DLD1 (cell line): ENCODE measurements around the gene ZHX3.
"Not testable (repeated sequence)": the region's sequence is repeated elsewhere in the genome, so short reads cannot be mapped to it uniquely, and the experiment has no call there.

Experiments used
- in situ Hi-C: cut with HindIII; loops from 2 replicates; pipeline ENCODE4 v1.10.0; 2017; ENCODE audit warnings: low sequenced_read_pairs

Gene ZHX3

GRCh38 chr20:41137614-41138474 lies 179.7 kb downstream of the ZHX3 start:
- in situ Hi-C loops: no loop called here

DNA sequence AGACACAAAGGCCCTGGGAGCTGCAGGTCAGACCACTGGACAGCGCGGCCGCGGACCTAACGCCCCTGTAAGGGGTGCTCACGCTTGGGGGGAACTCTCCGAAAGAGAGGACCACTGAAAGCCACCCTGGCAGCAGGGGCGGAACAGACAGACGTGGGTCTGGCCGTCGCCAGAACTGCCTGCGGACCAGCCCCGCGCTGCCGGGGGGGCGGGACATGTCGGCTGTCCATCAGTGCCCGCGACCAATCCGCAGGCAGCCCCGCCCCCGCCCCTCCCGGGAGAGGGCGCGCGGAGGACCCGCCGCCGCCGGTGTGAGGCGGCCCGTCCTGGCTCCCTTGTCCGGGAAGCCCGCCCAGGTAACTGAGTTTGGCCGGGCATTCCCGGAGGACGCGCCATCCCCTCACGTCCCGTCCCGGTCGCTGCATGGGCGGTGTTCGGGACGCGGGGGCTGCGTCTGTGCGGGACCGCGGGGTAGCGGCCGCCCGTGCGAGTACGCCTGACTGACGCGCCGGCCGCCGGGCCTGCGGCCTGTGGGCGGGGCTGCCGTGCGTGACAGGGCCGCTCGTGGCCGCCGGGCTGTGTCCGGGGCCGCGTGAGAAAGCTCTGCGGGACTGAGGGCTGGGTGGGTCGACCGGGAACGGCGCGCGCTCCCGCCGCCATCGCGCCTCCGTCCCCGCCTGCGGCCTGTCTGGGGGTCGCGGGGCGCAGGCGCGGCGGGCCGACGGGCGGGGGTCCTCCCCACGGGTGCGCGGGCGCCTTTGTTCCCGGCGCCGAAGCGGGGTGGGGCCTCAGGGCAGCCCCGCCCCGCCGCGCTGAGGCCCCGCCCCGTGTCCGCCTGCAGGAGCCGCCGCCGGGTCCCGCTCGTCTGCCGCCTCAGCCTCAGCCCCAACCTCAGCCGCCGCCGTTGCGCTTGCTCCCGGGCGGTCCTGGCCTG lies 180.6 kb downstream of the ZHX3 start, which contains the start of gene PLCG1:
Gene PLCG1 (plus strand): TSS at position 864 of the 934 bp plus-strand sequence. CDS start 99 bp downstream, outside the sequence.
- in situ Hi-C loops: no loop called here

GRCh38 chr20:41135888-41136679 lies 181.4 kb downstream of the ZHX3 start:
- in situ Hi-C loops: no loop called here

GRCh38 chr20:41135187-41135887 lies 182.2 kb downstream of the ZHX3 start:
- in situ Hi-C loops: no loop called here

- in situ Hi-C loops: no loop called here
Observed at GRCh38 chr20:41134362-41135186, 183.0 kb downstream of the ZHX3 start.

DNA sequence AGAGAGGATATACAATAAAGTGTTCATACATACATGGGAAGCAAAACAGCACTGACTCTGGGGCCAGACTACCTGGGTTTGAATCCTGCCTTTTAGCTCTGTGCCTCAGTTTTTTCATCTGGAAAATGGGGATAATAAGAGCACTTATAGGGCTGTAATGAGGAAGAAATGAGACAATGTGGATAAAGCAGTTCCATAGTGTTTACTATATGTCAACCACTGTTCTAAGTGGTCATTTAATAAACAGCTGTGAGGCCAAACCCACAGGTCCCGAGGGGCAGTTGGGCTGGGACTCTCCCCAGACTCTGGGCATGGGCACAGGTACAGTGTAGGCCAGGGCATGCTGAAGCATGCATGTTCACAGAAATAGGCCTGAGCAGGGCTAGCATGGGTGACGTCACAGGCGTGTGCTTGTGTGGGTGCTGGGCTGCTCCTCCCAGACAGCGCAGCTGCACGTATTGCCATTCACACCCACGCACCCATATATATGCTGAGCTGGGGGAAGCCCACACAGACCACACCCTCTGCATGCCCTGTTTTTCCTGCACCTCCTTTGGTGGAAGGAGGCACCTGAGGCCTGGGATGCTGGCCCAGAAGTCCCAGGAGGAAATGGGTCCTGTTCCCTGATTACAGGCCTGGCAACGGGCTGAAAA lies 183.7 kb downstream of the ZHX3 start:
- in situ Hi-C loops: no loop called here

DNA sequence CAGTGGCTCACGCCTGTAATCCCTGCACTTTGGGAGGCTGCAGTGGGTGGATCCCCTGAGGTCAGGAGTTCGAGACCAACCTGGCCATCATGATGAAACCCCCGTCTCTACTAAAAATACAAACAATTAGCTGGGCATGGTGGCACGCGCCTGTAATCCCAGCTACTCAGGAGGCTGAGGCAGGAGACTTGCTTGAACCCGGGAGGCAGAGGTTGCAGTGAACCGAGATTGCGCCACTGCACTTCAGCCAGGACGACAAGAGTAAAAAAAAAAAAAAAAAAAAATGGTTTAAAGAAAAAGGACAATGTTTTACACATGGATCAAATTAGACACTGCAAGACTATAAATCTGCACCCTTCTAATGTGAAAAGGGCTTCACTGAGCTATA lies 185.1 kb downstream of the ZHX3 start:
- in situ Hi-C loops: not testable (repeated sequence)

GRCh38 chr20:41131594-41132387 lies 185.7 kb downstream of the ZHX3 start:
- in situ Hi-C loops: no loop called here
